HG03521 (cell line): Measurements from ENCODE around the gene TMPRSS12.
A peak's percentile ranks its signal among the peaks of the same experiment; 100 is the strongest.
"Not testable (repeated sequence)": the region's sequence is repeated elsewhere in the genome, so short reads cannot be mapped to it uniquely, and the experiment has no call there.

Experiments used
- ATAC-seq: cut with Tn5 transposase; IDR thresholded peaks from one replicate; pipeline ENCODE4 v1.9.1; 2021; ENCODE audit warnings: mild to moderate bottlenecking, moderate library complexity; ENCODE audit not compliant: unreplicated experiment

TMPRSS12 gene

DNA sequence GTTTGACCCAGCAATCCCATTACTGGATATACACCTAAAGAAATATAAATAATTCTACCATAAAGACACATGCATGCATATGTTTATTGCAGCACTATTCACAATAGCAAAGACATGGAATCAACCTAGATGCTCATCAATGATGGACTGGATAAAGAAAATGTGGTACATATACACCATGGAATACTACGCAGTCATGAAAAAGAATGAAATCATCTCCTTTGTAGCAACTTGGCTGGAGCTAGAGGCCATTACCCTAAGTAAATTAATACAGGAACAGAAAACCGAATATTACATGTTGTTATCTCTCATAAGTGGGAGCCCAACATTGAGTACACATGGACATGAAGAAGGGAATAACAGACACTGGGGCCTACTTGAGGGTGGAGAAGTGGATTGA, 13.0 kb downstream of the TMPRSS12 start:
- ATAC-seq = not testable (repeated sequence)

- ATAC-seq = no peak
Observed at GRCh38 chr12:50859621-50860310, 17.0 kb downstream of the TMPRSS12 start.

DNA sequence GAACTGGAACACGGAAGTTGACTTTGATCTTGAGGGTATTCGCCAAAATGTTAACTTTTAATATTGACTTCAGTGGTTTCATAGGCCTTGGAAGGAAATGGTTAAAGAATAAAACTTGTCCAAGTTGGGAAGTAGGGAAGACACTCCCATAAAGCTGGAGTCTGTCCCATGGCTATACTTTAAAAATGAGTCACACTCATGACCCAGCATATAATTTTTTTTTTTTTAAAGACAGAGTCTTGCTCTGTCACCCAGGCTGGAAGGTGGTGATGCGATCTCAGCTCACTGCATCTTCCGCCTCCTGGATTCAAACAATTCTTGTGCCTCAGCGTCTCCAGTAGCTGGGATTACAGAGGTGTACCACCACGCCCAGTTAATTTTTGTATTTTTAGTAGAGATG, 19.6 kb downstream of the TMPRSS12 start:
- no peak for ATAC-seq

GRCh38 chr12:50865266-50865665, 22.5 kb downstream of the TMPRSS12 start:
- ATAC-seq = no peak

DNA sequence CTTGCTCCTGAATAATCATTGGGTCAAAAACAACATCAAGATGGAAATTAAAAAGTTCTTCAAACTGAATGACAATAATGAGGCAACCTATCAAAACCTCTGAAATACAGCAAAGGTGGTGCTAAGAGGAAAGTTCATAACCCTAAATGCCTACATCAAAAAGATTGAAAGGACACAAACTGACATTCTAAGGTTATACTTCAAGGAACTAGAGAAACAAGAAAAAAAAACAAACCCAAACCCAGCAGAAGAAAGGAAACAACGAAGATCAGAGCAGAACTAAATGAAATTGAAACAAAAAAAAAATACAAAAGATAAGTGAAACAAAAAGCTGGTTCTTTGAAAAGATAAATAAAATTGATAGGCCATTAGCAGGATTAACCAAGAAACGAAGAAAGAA, 26.2 kb downstream of the TMPRSS12 start:
- ATAC-seq = not testable (repeated sequence)

- no peak for ATAC-seq
Observed at GRCh38 chr12:50882563-50882962, 39.8 kb downstream of the TMPRSS12 start.

- no peak for ATAC-seq
Observed at GRCh38 chr12:50887191-50887590, 44.5 kb downstream of the TMPRSS12 start.

GRCh38 chr12:50888666-50889065, 45.9 kb downstream of the TMPRSS12 start:
- ATAC-seq = no peak

- no peak for ATAC-seq
Observed at GRCh38 chr12:50894241-50894640, 51.5 kb downstream of the TMPRSS12 start.

- ATAC-seq = no peak
Observed at GRCh38 chr12:50901685-50902113, 59.0 kb downstream of the TMPRSS12 start.

DNA sequence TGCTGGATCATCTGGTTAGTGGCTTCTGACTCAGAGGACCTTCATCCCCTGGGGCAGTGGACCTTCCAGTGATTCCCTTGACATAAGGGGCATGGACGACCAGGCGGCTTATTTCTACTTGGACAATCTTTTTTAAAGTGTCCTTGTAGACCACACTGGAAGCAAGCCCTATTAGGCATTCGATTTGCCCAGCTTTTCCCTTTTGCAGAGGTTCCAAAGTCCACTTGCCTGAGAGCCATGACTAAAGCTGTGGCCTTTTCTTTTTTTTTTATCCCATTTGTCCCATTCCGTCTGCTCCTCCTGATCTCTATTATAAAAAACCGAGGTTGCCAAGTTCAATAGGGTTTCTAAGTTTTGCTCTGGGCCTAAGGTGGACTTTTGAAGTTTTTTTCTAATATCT, 65.8 kb downstream of the TMPRSS12 start:
- not testable (repeated sequence) for ATAC-seq

DNA sequence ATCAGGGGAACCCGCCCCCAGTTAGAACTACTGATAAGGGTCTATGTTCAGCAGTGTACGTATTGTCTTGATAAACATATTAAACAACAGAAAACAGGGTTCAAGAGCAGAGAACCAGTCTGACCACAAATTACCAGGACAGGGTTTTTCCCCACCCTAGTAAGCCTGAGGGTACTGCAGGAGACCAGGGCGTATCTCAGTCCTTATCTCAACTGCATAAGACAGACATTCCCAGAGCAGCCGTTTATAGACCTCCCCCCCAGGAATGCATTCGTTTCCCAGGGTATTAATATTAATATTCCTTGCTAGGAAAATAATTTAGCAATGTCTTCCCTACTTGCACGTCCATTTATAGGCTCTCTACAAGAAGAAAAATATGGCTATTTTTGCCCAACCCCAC, 69.6 kb downstream of the TMPRSS12 start:
- not testable (repeated sequence) for ATAC-seq

DNA sequence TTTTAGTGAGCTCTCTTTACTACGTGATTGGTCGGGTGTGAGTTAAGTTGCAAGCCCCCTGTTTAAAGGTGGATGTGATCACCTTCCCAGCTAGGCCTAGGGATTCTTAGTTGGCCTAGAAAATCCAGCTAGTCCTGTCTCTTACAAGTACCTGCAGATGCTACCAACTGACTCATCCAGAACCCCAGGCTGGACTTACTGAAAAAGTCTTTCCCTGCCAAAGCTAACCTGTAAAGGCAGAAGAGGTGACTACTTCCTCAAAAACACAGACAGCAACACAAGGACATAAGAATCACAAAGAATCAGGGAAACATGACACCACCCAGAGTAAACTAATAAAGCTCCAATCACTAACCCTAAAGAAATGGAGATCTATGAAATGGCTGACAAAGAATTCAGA, 70.5 kb downstream of the TMPRSS12 start:
- ATAC-seq = no peak

GRCh38 chr12:50914872-50915484, 72.3 kb downstream of the TMPRSS12 start:
- ATAC-seq = no peak

- ATAC-seq = no peak
Observed at GRCh38 chr12:50916292-50916691, 73.6 kb downstream of the TMPRSS12 start.

DNA sequence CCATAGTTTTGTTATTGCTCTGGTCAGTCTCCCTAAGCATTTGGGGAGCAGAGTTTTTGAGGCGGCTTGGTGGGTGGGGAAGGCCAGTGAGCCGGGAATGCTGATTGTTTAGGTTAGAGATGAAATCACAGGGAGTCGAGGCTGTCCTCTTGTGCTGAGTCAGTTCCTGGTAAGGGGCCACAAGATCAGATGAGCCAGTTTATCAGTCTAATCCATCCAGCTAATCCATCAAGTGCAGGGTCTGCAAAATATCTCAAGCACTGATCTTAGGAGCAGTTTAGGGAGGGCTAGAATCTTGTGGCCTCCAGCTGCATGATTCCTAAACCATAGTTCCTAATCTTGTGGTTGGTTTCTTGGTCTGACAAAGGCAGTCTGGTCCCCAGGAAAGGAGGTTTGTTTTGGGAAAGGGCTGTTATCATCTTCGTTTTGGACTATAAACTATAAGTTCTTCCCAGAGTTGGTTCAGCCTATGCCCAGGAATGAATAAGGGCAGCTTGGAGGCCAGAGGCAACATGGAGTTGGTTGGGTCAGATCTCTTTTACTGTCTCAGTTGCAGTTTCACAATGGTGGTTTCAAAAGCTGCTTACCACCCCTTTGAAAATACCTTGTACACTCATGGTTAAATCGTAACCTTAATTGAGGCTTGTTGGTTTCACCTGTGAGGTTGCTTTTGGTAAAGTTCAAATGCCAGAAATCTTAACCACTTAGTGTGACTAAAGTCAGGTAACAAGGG, 76.0 kb downstream of the TMPRSS12 start:
- ATAC-seq = peak; percentile 54

DNA sequence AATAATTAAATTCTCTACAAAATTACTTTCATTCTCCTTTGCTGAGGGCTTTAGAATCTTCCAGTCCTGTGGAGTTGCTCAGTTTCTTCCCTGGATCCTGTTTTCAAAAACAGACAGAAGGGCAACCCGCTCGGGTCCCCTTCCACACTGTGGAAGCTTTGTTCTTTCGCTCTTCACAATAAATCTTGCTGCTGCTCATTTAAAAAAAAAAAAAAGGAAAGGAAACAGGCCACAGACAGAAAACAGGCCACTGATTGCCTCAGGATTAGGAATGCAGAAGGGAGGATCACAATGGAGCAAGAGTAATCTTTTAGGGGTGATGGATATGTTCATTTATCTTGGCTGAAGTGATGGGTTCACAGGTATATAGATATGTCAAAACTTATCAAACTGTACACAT, 80.1 kb downstream of the TMPRSS12 start:
- ATAC-seq = no peak

DNA sequence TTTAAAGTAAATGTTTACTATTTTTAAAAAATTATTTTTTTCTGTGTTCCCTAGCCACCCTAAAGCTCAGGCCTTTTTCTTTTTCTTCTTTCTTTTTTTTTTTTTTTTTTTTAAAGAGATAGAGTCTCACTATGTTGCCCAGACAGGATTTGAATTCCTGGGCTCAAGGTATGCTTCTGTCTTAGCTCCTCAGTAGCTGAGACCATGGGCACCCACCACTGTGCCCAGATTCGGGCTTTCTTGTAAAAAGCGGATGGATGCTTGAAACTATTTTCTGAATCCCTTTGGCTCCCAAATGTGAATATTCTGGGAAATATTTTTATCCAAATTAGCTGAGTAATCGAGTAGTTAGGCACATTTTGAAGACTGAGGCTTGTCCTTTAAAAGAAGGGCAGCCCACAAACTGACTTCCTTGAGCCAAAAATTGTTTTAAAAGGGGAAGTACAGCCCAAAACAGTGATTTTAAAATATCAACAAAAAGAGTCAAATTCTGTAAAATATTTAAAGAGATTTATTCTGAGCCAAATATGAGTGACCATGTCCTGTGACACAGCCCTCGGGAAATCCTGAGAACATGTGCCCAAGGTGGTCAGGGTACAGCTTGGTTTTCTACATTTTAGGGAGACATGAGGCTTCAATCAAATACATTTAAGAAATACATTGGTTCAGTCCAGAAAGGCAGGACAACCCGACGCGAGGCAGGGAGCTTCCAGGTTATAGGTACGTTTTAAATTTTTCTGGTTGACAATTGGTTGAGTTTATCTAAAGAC, 80.8 kb downstream of the TMPRSS12 start:
- ATAC-seq = no peak

DNA sequence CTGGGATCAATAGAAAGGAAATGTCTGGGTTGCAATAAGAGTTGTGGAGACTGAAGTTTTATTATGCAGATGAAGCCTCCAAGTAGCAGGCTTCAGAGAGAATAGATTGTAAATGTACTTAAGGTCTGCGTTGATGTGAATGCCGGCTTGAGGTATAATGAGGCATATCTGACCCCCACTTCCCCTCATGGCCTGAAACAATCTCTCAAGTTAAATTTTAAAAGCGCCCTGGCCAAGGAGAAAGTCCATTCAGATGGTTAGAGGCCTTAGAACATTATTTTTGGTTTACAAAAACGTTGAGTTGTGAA, 81.4 kb downstream of the TMPRSS12 start:
- no peak for ATAC-seq

- peak; percentile 86 for ATAC-seq
Observed at GRCh38 chr12:50924439-50925341, 82.0 kb downstream of the TMPRSS12 start.

GRCh38 chr12:50925342-50925651, 82.6 kb downstream of the TMPRSS12 start:
- no peak for ATAC-seq
